Stimulated activated naive CD4-positive, alpha-beta T cell treated with Interleukin-2 at 50 U/mL for 16 hours (primary cell): ENCODE results near the gene PIANP.

Experiments used
- DNase-seq: peaks from one replicate; lab custom pipeline; 2025; lab: John Stamatoyannopoulos, UW

The PIANP gene

GRCh38 chr12:6703631-6704030 lies 3.0 kb upstream of the PIANP start:
- no peak for DNase-seq

GRCh38 chr12:6701078-6701768 lies 608 bp upstream of the PIANP start:
- no peak for DNase-seq

GRCh38 chr12:6699989-6700645 lies 498 bp downstream of the PIANP start:
- peak; percentile 10 for DNase-seq

GRCh38 chr12:6699259-6699988 lies 1.2 kb downstream of the PIANP start:
- no peak for DNase-seq

- DNase-seq, result no peak
Measured at GRCh38 chr12:6698352-6699046, 2.1 kb downstream of the PIANP start.

GRCh38 chr12:6697584-6698351 lies 2.8 kb downstream of the PIANP start:
- DNase-seq, result no peak

- DNase-seq, result no peak
Measured at GRCh38 chr12:6696690-6697583, 3.7 kb downstream of the PIANP start.

GRCh38 chr12:6695313-6696045 lies 5.1 kb downstream of the PIANP start:
- no peak for DNase-seq

- DNase-seq, result no peak
Measured at GRCh38 chr12:6694701-6695100, 5.9 kb downstream of the PIANP start.

- no peak for DNase-seq
Measured at GRCh38 chr12:6693832-6694355, 6.7 kb downstream of the PIANP start.

- no peak for DNase-seq
Measured at GRCh38 chr12:6692888-6693287, 7.7 kb downstream of the PIANP start.

GRCh38 chr12:6691473-6691872 lies 9.1 kb downstream of the PIANP start:
- DNase-seq, result no peak

GRCh38 chr12:6688999-6689882 lies 11.4 kb downstream of the PIANP start, which contains the start of gene ZNF384:
TSS of gene ZNF384 (minus strand) at chr12:6689375. CDS start at chr12:6679520, 9,855 bp downstream.
- peak; percentile 97 for DNase-seq

GRCh38 chr12:6688543-6688998 lies 12.0 kb downstream of the PIANP start:
- DNase-seq, result no peak

GRCh38 chr12:6685814-6686213 lies 14.8 kb downstream of the PIANP start:
- no peak for DNase-seq

GRCh38 chr12:6684609-6685008 lies 16.0 kb downstream of the PIANP start:
- peak; percentile 31 for DNase-seq

GRCh38 chr12:6676962-6677361 lies 23.7 kb downstream of the PIANP start:
- no peak for DNase-seq

- DNase-seq, result no peak
Measured at GRCh38 chr12:6672143-6672542, 28.5 kb downstream of the PIANP start.
